GM18526 (cell line): ENCODE data around the gene SKI.

ENCODE experiments used
- POLR2A ChIP-seq: IDR thresholded peaks from 3 replicates; pipeline ENCODE4 v1.6.1; 2011; ENCODE audit not compliant: insufficient read length; ENCODE audit errors: extremely low read depth

SKI gene

DNA sequence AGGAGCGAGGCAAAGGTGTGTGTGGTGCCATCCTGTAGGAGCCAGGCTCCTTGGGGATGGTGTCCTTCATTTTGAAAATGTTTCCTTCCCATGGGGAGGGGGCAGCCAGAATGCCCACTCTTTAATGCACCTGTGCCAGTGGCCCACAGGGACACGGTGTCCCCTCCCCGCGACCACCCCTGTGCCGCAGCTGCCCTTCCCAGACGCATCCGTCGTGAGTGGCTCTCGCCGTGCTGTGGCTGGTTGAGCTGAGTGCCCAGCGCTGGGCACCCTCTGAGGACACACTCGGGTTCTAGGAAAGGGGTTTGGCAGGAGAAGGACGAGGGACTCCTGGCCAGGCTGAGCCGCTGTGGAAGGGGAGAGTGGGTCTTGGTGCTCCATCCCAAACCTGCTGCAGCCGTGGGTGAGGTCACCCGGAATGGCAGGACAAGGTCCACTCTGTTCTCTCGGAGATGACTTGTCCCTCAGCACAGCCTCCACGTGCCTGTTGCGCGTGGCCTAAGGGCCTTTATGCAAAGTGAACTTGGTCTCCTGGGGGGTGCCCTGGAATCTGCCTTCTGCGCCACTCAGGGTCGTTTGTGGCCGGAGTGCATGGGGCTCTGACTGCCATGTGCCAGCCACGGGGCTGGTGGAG is 74.3 kb downstream of the SKI start:
- no peak for TF ChIP-seq POLR2A

GRCh38 chr1:2303016-2303775 is 75.1 kb downstream of the SKI start:
- no peak for TF ChIP-seq POLR2A

- no peak for TF ChIP-seq POLR2A
Measured at GRCh38 chr1:2303781-2304180, 75.7 kb downstream of the SKI start.

DNA sequence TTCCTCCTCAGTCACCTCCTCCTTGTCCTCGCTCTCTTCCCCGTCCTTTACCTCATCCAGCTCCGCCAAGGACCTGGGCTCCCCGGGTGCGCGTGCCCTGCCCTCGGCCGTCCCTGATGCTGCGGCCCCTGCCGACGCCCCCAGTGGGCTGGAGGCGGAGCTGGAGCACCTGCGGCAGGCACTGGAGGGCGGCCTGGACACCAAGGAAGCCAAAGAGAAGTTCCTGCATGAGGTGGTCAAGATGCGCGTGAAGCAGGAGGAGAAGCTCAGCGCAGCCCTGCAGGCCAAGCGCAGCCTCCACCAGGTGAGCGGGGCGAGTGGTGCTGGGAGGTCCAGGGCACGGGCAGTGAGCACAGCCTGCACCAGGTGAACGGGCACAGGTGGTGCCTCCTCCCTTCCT is 76.2 kb downstream of the SKI start:
- TF ChIP-seq POLR2A: no peak

DNA sequence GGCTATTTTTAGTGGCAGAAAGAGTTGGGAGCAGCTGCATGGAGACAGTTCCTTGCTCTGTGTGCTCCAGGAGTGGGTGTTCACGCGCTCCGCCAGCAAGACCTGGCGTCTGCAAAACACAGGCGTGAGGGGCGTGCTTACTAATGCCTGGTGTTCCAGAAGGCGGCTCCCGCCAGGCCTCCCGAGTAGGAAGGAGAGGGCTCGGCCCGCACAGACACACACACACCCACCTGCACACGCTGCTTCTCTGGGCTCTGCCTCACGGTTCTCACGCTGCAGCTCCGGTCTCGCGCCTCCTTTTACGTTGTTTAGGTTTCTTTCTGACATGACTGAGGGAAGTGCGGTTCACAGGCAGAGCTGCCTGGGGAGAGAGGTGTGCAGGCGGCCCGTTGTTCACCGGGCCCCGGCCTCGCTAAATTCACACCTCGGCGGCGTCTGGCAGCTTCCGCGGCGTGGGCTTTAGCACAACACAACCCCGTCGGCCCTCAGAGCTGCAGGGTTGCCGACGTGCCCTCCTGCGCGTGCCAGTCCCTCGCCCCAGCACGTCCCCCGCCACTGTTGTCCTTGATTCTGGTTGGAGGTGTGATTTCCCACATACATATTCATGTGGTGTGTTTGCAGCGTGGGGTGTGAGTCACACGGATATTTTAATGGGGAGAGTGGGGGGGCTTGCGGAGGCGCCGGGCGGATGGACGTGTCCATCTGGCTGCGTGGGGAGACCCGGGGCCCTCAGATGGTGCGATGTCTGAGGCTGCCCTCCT is 77.0 kb downstream of the SKI start:
- no peak for TF ChIP-seq POLR2A

DNA sequence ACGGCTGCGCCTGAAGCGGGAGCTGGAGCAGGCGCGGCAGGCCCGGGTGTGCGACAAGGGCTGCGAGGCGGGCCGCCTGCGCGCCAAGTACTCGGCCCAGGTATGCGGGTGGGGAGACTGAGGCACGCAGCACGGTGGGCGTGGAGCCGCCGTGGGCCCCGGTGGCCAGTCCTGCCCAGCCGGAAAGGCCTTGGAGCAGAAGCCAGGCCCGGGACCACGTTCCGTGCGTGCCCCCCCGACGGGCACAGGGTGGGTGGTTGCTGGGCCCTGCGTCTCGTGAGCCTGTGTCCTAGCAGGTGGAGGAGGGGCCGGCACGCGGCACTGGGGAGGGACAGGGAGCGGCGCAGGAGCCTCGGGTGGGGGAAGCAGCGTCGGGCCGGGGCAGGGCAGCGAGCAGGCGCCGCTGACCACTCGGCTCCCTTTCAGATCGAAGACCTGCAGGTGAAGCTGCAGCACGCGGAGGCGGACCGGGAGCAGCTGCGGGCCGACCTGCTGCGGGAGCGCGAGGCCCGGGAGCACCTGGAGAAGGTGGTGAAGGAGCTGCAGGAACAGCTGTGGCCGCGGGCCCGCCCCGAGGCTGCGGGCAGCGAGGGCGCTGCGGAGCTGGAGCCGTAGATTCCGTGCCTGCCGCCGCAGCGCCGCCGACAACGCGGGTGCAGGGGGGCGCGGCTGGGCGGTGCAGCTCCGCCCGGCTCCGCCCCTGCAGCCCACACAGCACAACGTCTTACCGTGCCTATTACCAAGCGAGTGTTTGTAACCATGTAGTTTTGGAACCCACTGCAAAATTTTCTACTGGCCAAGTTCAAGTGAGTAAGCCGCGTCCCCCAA is 78.2 kb downstream of the SKI start:
- no peak for TF ChIP-seq POLR2A

DNA sequence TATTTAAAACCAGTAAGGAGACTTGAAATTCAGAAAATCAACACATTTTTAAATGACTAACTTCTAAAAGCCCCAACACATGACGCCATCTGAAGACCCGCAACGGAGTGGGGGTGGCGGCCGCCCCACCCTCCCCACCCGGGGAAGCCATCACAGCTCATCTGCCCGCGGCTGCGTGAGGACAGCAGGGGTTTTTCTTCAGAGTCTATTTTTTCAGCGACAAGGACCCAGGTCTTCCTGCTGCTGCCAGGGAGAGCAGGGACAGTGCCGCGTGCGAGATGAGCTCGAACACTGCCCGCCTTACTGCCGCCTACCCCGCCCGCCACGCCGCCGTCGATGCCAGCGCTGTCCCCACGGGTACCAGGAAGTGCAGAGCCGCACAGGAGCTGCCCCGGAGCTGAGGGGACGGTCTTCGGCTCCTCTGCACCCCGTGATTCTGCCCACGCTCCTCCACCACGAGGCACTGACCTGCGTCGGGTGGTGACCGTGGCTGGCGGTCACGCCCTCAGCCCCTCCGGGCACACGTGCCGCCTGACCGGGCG is 79.0 kb downstream of the SKI start:
- TF ChIP-seq POLR2A: no peak

DNA sequence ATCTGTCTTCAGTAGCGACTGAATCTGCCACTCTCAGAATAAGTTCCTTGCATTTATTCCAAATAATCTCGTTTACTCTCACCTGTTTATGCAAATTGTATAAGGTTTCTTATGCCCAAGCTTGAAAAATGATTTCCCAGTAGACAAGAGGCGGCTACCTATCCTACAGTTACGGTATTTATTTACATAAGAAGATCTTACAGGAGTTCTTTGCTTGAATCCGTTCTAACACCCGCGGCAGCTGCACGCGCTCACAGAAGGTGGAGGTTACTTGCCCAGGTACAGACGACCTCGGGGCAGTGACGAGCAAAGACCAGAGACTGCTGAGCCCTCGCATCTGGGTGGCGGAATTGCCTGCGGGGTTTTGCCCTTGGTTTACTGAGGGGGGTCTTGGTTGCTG is 79.9 kb downstream of the SKI start:
- TF ChIP-seq POLR2A: no peak

DNA sequence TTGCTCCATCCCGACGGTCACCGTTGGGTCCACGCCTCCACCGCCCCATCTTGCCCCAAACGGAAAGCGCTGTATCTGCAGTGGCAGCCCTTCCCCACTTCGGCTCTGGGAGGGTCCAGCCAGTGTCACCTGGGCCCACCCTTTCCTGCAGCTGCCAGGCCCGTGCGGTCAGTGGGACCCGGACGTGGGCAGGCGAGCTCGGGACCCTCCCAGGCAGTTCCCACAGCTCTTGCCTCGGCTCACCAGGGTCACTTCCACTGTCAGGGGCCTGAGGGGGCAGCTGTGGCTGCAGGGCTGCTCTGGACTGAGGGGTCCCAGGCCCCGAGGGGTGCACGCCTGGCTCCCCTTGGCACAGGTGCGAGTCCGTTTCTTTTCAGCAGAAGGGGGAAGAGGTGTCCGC is 80.7 kb downstream of the SKI start:
- TF ChIP-seq POLR2A: no peak

- no peak for TF ChIP-seq POLR2A
Measured at GRCh38 chr1:2310332-2311183, 82.4 kb downstream of the SKI start.

DNA sequence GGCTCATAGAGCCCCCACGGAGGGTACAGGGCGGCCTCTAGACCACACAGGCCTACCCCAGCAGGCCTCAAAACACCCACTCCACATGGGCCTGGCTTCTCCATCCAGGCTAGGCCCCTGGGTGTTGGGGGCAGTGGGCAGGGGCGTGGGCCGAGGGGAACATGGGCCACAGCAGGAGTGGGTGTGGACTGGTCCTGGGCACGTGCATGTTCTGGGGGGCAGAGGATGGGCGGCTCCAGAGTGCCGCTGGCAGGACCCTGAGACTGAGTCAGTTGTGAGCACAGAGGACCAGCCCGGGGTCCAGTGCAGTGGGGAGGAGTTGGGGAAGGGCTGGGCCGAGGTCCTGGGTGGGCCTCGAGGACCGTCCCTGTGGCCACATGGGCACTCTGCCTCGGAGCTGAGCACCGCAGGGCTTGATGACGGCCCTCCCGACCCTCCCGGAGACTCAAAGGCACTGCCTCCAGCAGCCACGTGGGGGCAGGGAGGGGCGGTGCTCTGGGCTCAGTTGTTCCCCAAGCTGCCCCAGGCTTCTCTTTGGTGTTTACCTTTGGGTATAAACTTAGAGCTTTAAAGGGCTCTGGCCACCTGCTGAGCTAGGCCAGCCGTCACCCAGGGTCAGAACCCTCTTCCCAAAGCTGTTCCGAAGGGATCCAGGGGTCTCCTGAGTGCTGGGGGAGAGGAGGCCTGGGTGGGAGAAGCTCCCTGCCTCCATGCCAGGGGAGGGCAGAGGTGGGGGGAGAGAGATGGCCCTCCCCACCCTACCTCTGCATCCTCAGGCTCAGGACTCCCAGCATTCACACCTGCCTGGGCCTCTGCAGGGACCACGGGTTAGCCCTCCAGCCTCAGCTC is 83.3 kb downstream of the SKI start:
- no peak for TF ChIP-seq POLR2A

- TF ChIP-seq POLR2A: no peak
Measured at GRCh38 chr1:2312160-2312514, 84.0 kb downstream of the SKI start.

- TF ChIP-seq POLR2A: no peak
Measured at GRCh38 chr1:2312515-2313301, 84.6 kb downstream of the SKI start.
